HG03045 (cell line): ENCODE data around the gene LSS.
"Not testable (repeated sequence)": the region's sequence is repeated elsewhere in the genome, so short reads cannot be mapped to it uniquely, and the experiment has no call there.

Experiments used
- ATAC-seq: cut with Tn5 transposase; IDR thresholded peaks from one replicate; pipeline ENCODE4 v1.9.1; 2021; ENCODE audit warnings: mild to moderate bottlenecking, moderate library complexity; ENCODE audit not compliant: unreplicated experiment

LSS gene

GRCh38 chr21:46141767-46142581, 86.6 kb downstream of the LSS start:
- ATAC-seq, result no peak

- ATAC-seq, result not testable (repeated sequence)
These were observed 88.1 kb downstream of the LSS start for GRCh38 chr21:46140352-46141003.

- no peak for ATAC-seq
These were observed 88.9 kb downstream of the LSS start for GRCh38 chr21:46139686-46140085.

GRCh38 chr21:46138383-46138970, 90.1 kb downstream of the LSS start:
- ATAC-seq, result no peak
